HepG2 (cell line): ENCODE results near the gene ARL2. TPM values are rescaled to one million over a fixed set of nuclear protein-coding genes. Genes with fewer than 3 reads are reported as not detected.

Experiments used
- GTF2F1 ChIP-seq: fragments of 150-350 bp; IDR thresholded peaks from 2 replicates; pipeline ENCODE4 v1.6.1; 2014; ENCODE audit warnings: low read length
- HNF4A ChIP-seq: sonication (generic); formaldehyde crosslinking; IDR thresholded peaks from 2 replicates; pipeline ENCODE4 v1.4.0; 2020; ENCODE audit warnings: missing genetic modification reagents
- KAT2B ChIP-seq: fragments of 150-350 bp; IDR thresholded peaks from 2 replicates; pipeline ENCODE4 v1.6.1; 2014; ENCODE audit warnings: low read depth, low read length, borderline replicate concordance
- MAZ ChIP-seq, 2 experiments: sonication (generic) in 1 of 2; formaldehyde crosslinking in 1 of 2; IDR thresholded peaks; 2 replicates each; pipeline versions ENCODE4 v1.5.0 to v1.6.1; 2012 to 2020; ENCODE audit warnings: low read depth in 2 of 2, mild to moderate bottlenecking in 2 of 2, borderline replicate concordance in 1 of 2, improper control_type of control experiment in 1 of 2, low read length in 1 of 2, missing genetic modification reagents in 1 of 2, moderate library complexity in 1 of 2
- MTA3 ChIP-seq: sonication (generic); formaldehyde crosslinking; IDR thresholded peaks from 2 replicates; pipeline ENCODE4 v1.4.0; 2020; ENCODE audit warnings: missing genetic modification reagents
- MTF2 ChIP-seq: sonication (generic); formaldehyde crosslinking; IDR thresholded peaks from 2 replicates; pipeline ENCODE4 v1.5.0; 2020; ENCODE audit warnings: missing genetic modification reagents, borderline replicate concordance
- NFE2 ChIP-seq: sonication (generic); formaldehyde crosslinking; IDR thresholded peaks from 2 replicates; pipeline ENCODE4 v1.4.0; 2020; ENCODE audit warnings: missing genetic modification reagents
- WIZ ChIP-seq: sonication (generic); formaldehyde crosslinking; IDR thresholded peaks from 2 replicates; pipeline ENCODE4 v1.5.1; 2020; ENCODE audit warnings: mild to moderate bottlenecking, missing genetic modification reagents
- ZFAT ChIP-seq: sonication (generic); formaldehyde crosslinking; conservative IDR thresholded peaks from 2 replicates; pipeline ENCODE4 v1.8.1; 2023; ENCODE audit warnings: missing genetic modification reagents, inconsistent platforms
- ZFP90 ChIP-seq: sonication (generic); formaldehyde crosslinking; IDR thresholded peaks from 2 replicates; pipeline ENCODE4 v1.8.0; 2022; ENCODE audit warnings: missing genetic modification reagents, mild to moderate bottlenecking, inconsistent platforms, borderline replicate concordance
- ZNF431 ChIP-seq: sonication (generic); formaldehyde crosslinking; IDR thresholded peaks from 2 replicates; pipeline ENCODE4 v1.9.0; 2022; ENCODE audit warnings: missing genetic modification reagents, low read depth, mild to moderate bottlenecking, borderline replicate concordance
- ZNF543 ChIP-seq: sonication (generic); formaldehyde crosslinking; IDR thresholded peaks from 2 replicates; pipeline ENCODE4 v1.4.0; 2020; ENCODE audit warnings: mild to moderate bottlenecking, missing genetic modification reagents
- ZNF781 ChIP-seq: sonication (generic); formaldehyde crosslinking; IDR thresholded peaks from 2 replicates; pipeline ENCODE4 v1.5.1; 2020; ENCODE audit warnings: borderline replicate concordance, mild to moderate bottlenecking, missing genetic modification reagents; ENCODE audit errors: not compliant biosample characterization
- ZSCAN12 ChIP-seq: sonication (generic); formaldehyde crosslinking; IDR thresholded peaks from 2 replicates; pipeline ENCODE4 v1.9.0; 2021; ENCODE audit warnings: mild to moderate bottlenecking, missing genetic modification reagents
- ZSCAN21 ChIP-seq: sonication (generic); formaldehyde crosslinking; IDR thresholded peaks from 2 replicates; pipeline ENCODE4 v1.8.0; 2022; ENCODE audit warnings: mild to moderate bottlenecking, missing genetic modification reagents, moderate library complexity, borderline replicate concordance
- polyA plus RNA-seq, 8 experiments: library from polyadenylated mRNA; depleted of rRNA in 3 of 8; stranded (reverse) in 7 of 8; unstranded in 1 of 8; fragments of >200 nt; fragmentation: Illumina TruSeq in 4 of 8; extraction: Trizol in 4 of 8; gene quantifications; 2 replicates each; pipeline versions ENCODE4 v1.2.1 to v1.2.3, GENCODE V29; 2011 to 2016; ENCODE audit warnings: low read depth in 4 of 8, missing spikeins in 1 of 8, mixed read lengths in 1 of 8; ENCODE audit not compliant: insufficient read depth in 1 of 8
- total RNA-seq, 5 experiments: library from RNA; depleted of rRNA; stranded (reverse); fragments of >200 nt; fragmentation: Illumina TruSeq; extraction: Trizol; gene quantifications; 2 replicates each; pipeline ENCODE4 v1.2.3, GENCODE V29; 2016; ENCODE audit warnings: low read depth in 1 of 5
- TF ChIP-seq, protein P1 (sequence below): IDR thresholded peaks from 2 replicates; pipeline ENCODE4 v1.6.1; 2012; ENCODE audit warnings: low read length, improper control_type of control experiment
- TF ChIP-seq, protein P2 (sequence below): sonication (generic); formaldehyde crosslinking; IDR thresholded peaks from 2 replicates; pipeline ENCODE4 v1.8.1; 2023; ENCODE audit warnings: mild to moderate bottlenecking, inconsistent platforms, moderate library complexity, missing genetic modification reagents, borderline replicate concordance
- TF ChIP-seq, protein P3 (sequence below): sonication (generic); formaldehyde crosslinking; IDR thresholded peaks from 2 replicates; pipeline ENCODE4 v1.4.0; 2020; ENCODE audit warnings: mild to moderate bottlenecking, missing genetic modification reagents
- TF ChIP-seq, protein P4 (sequence below): sonication (generic); formaldehyde crosslinking; IDR thresholded peaks from 2 replicates; pipeline ENCODE4 v1.8.0; 2022; ENCODE audit warnings: mild to moderate bottlenecking, missing genetic modification reagents, moderate library complexity

The ARL2 gene
- total and polyA plus RNA-seq, 2 of the 13 experiments (the other 11 are each of a cell fraction or from before 2014, with no cell fraction given), result 82.9 to 84.4 TPM

DNA sequence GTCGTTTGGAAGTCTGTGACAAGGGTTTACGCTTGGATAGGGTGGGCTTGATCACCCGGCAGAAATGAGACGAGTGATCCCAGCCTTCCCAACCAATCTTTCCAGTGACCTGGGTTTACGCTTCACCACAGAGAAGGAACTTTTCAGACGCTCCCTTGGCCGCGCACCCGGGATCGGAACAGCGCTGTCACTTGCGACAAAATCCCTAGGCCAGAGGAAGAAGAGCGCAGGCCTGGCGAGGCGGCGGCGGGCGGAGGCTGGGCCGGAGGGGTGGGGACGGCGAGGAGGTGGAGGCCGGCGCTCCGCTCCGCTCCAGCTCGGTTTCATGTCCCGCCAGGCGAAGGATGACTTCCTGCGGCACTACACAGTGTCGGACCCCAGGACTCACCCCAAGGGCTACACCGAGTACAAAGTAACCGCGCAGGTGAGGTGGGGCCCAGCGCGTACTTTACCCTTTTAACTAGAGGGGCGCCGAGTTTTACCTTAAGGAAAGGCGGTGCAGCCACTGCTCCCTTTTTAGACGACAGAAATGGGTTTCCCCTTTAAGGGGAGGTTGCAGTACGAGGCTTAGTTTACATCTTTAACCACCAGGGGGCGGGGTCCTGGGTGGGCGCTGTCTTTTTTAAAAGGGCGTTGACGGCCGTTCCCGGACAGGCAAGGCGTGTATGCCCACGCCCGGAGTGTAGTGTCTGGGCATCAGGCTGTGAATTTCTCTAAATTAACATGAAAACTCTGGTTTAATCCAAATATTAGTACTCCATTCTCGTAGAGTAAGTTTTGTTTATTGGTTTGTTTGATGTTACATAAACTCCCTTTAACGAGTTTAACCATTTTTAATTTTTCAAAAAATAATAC, 13.5 kb downstream of the ARL2 start, which contains the start of gene SNX15 (continued):
- TF ChIP-seq, protein P1, sequence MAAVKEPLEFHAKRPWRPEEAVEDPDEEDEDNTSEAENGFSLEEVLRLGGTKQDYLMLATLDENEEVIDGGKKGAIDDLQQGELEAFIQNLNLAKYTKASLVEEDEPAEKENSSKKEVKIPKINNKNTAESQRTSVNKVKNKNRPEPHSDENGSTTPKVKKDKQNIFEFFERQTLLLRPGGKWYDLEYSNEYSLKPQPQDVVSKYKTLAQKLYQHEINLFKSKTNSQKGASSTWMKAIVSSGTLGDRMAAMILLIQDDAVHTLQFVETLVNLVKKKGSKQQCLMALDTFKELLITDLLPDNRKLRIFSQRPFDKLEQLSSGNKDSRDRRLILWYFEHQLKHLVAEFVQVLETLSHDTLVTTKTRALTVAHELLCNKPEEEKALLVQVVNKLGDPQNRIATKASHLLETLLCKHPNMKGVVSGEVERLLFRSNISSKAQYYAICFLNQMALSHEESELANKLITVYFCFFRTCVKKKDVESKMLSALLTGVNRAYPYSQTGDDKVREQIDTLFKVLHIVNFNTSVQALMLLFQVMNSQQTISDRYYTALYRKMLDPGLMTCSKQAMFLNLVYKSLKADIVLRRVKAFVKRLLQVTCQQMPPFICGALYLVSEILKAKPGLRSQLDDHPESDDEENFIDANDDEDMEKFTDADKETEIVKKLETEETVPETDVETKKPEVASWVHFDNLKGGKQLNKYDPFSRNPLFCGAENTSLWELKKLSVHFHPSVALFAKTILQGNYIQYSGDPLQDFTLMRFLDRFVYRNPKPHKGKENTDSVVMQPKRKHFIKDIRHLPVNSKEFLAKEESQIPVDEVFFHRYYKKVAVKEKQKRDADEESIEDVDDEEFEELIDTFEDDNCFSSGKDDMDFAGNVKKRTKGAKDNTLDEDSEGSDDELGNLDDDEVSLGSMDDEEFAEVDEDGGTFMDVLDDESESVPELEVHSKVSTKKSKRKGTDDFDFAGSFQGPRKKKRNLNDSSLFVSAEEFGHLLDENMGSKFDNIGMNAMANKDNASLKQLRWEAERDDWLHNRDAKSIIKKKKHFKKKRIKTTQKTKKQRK, result no peak
- TF ChIP-seq, protein P2, sequence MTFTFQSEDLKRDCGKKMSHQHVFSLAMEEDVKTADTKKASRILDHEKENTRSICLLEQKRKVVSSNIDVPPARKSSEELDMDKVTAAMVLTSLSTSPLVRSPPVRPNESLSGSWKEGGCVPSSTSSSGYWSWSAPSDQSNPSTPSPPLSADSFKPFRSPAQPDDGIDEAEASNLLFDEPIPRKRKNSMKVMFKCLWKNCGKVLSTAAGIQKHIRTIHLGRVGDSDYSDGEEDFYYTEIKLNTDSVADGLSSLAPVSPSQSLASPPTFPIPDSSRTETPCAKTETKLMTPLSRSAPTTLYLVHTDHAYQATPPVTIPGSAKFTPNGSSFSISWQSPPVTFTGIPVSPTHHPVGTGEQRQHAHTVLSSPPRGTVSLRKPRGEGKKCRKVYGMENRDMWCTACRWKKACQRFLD (CRISPR knock-in tag), result no peak; the same call in 1 of the 2 replicates
- TF ChIP-seq HNF4A, result peak; percentile 44; the same call in 1 of the 2 replicates
- TF ChIP-seq NFE2 (CRISPR knock-in tag), result no peak
- TF ChIP-seq ZFP90 (CRISPR knock-in tag), result peak; percentile 55; the same call in 1 of the 2 replicates
- TF ChIP-seq, protein P3, sequence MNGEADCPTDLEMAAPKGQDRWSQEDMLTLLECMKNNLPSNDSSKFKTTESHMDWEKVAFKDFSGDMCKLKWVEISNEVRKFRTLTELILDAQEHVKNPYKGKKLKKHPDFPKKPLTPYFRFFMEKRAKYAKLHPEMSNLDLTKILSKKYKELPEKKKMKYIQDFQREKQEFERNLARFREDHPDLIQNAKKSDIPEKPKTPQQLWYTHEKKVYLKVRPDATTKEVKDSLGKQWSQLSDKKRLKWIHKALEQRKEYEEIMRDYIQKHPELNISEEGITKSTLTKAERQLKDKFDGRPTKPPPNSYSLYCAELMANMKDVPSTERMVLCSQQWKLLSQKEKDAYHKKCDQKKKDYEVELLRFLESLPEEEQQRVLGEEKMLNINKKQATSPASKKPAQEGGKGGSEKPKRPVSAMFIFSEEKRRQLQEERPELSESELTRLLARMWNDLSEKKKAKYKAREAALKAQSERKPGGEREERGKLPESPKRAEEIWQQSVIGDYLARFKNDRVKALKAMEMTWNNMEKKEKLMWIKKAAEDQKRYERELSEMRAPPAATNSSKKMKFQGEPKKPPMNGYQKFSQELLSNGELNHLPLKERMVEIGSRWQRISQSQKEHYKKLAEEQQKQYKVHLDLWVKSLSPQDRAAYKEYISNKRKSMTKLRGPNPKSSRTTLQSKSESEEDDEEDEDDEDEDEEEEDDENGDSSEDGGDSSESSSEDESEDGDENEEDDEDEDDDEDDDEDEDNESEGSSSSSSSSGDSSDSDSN (CRISPR knock-in tag), result peak; percentile 82
- TF ChIP-seq, protein P4, sequence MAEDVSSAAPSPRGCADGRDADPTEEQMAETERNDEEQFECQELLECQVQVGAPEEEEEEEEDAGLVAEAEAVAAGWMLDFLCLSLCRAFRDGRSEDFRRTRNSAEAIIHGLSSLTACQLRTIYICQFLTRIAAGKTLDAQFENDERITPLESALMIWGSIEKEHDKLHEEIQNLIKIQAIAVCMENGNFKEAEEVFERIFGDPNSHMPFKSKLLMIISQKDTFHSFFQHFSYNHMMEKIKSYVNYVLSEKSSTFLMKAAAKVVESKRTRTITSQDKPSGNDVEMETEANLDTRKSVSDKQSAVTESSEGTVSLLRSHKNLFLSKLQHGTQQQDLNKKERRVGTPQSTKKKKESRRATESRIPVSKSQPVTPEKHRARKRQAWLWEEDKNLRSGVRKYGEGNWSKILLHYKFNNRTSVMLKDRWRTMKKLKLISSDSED (CRISPR knock-in tag), result no peak
- TF ChIP-seq ZSCAN12, result no peak
- no peak for TF ChIP-seq GTF2F1
- 0 out of 2 replicates have a peak, but pooled peaks have one; percentile 37 for TF ChIP-seq MAZ (IDR thresholded peaks at IDR 0.05; ENCODE audit: borderline replicate concordance, low read depth, low read length)
- no peak for TF ChIP-seq MAZ (CRISPR knock-in tag; IDR thresholded peaks at IDR 0.05; ENCODE audit: low read depth)
- TF ChIP-seq WIZ (CRISPR knock-in tag), result peak; percentile 75; the same call in 1 of the 2 replicates
- 0 out of 2 replicates have a peak, but pooled peaks have one; percentile 52 for TF ChIP-seq ZNF543
- TF ChIP-seq MTA3 (CRISPR knock-in tag), result no peak
- TF ChIP-seq MTF2 (CRISPR knock-in tag), result no peak
- peak; percentile 48 for TF ChIP-seq ZNF781
- no peak for TF ChIP-seq KAT2B
- TF ChIP-seq ZSCAN21 (CRISPR knock-in tag), result peak; percentile 46; the same call in 1 of the 2 replicates
- TF ChIP-seq ZFAT (CRISPR knock-in tag), result no peak
- TF ChIP-seq ZNF431 (CRISPR knock-in tag), result no peak
